HepG2 (cell line): Measurements from ENCODE around the gene KRT14.

Experiments used
- HES4 ChIP-seq: sonication (generic); formaldehyde crosslinking; IDR thresholded peaks from 2 replicates; pipeline ENCODE4 v1.9.0; 2021; ENCODE audit warnings: mild to moderate bottlenecking, missing genetic modification reagents, borderline replicate concordance
- JUND ChIP-seq: sonication (generic); formaldehyde crosslinking; IDR thresholded peaks from 2 replicates; pipeline ENCODE4 v1.8.0; 2022; ENCODE audit warnings: mild to moderate bottlenecking, missing genetic modification reagents
- MYC ChIP-seq: sonication (generic); formaldehyde crosslinking; IDR thresholded peaks from 2 replicates; pipeline ENCODE4 v1.9.0; 2021; ENCODE audit warnings: missing genetic modification reagents, borderline replicate concordance
- NR2F6 ChIP-seq, 2 experiments: IDR thresholded peaks; 2 replicates each; pipeline ENCODE4 v1.6.1; 2016; ENCODE audit warnings: antibody characterized with exemption in 1 of 2, mild to moderate bottlenecking in 1 of 2
- STAT6 ChIP-seq: sonication (generic); formaldehyde crosslinking; IDR thresholded peaks from 2 replicates; pipeline ENCODE4 v1.4.0; 2020; ENCODE audit warnings: missing genetic modification reagents, mild to moderate bottlenecking, borderline replicate concordance
- ZNF704 ChIP-seq: sonication (generic); formaldehyde crosslinking; IDR thresholded peaks from 2 replicates; pipeline ENCODE4 v1.8.1; 2023; ENCODE audit warnings: mild to moderate bottlenecking, inconsistent platforms, moderate library complexity, missing genetic modification reagents, borderline replicate concordance
- ZNF777 ChIP-seq: sonication (generic); formaldehyde crosslinking; IDR thresholded peaks from 2 replicates; pipeline ENCODE4 v1.4.0; 2020; ENCODE audit warnings: missing genetic modification reagents

GRCh38 chr17:41633556-41634199, 47.0 kb upstream of the KRT14 start:
- no peak for TF ChIP-seq ZNF777 (CRISPR knock-in tag)
- no peak for TF ChIP-seq NR2F6 (IDR thresholded peaks at IDR 0.05)
- no peak for TF ChIP-seq NR2F6 (CRISPR knock-in tag; IDR thresholded peaks at IDR 0.05)
- no peak for TF ChIP-seq ZNF704
- no peak for TF ChIP-seq JUND (CRISPR knock-in tag)
- TF ChIP-seq MYC (CRISPR knock-in tag) = no peak
- TF ChIP-seq STAT6 (CRISPR knock-in tag) = no peak
- no peak for TF ChIP-seq HES4
